ENCODE data around the gene FGD4. TPM values are rescaled to one million over a fixed set of nuclear protein-coding genes. Genes with fewer than 3 reads are reported as not detected.

Gene FGD4
- total and polyA plus RNA-seq, 9 of the 15 experiments (the other 6 are each of a cell fraction or from before 2014, with no cell fraction given) = 0.05 to 0.51 (median 0.27) TPM

DNA sequence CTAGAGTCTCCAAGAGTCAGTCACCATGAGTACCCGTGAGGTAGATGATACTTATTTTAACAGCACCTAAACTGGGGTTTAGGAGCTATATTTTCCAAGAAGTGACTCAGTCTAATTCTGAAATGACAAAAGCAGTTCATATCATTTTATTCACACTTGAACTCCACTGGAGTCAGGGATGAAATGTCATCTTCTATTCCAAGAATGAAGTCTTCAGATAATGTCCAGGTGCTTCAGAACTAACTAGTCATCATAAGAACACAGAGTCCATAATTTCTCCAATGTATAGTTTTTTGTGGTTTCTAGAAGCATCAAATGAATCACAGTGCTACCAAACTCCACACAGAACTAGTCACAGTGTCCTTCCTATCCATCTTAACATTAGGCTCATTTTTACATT, 293.0 kb downstream of the FGD4 start:
- peaks cover 6 to 8% of the 10 kb centered on the region in 2 experiments; a peak in 2 of 5 replicates for H3K4me1 ChIP-seq (replicated peaks in 1 of 2; ENCODE audit: control insufficient read depth in 2 of 2, insufficient read depth in 2 of 2, low read length in 2 of 2)
- no peaks in the 10 kb centered on the region for H3K27me3 ChIP-seq (ENCODE audit: control insufficient read depth in 2 of 2, insufficient read depth in 2 of 2, low read length in 2 of 2)
- intact Hi-C loops (cut with micrococcal nuclease) (no loop called here), in situ Hi-C loops (cut with MboI) (no loop called here)
- no TSS peak for BruUV-seq (replicated peaks)
- H3K9ac ChIP-seq (ENCODE audit: insufficient read depth in 1 of 2, low read depth in 2 of 2, low read length in 2 of 2) = no peak overlapping the region
- peaks cover 12% of the 10 kb centered on the region for H3K36me3 ChIP-seq (ENCODE audit: control insufficient read depth, insufficient read depth, low read length)
- H3K79me2 ChIP-seq (ENCODE audit: control insufficient read depth, insufficient read depth, low read length) = peaks cover 97% of the 10 kb centered on the region
- TF ChIP-seq PHTF2 (CRISPR knock-in tag; IDR thresholded peaks at IDR 0.05) = no peak
- no peak for TF ChIP-seq MCM7 (IDR thresholded peaks at IDR 0.05)
- no peak for TF ChIP-seq CHD2 (IDR thresholded peaks at IDR 0.05; ENCODE audit: low read depth, low read length)
- TF ChIP-seq CBX1 (IDR thresholded peaks at IDR 0.05; ENCODE audit: low read depth) = no peak
- TF ChIP-seq, protein P1, sequence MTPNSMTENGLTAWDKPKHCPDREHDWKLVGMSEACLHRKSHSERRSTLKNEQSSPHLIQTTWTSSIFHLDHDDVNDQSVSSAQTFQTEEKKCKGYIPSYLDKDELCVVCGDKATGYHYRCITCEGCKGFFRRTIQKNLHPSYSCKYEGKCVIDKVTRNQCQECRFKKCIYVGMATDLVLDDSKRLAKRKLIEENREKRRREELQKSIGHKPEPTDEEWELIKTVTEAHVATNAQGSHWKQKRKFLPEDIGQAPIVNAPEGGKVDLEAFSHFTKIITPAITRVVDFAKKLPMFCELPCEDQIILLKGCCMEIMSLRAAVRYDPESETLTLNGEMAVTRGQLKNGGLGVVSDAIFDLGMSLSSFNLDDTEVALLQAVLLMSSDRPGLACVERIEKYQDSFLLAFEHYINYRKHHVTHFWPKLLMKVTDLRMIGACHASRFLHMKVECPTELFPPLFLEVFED (CRISPR knock-in tag; conservative IDR thresholded peaks at IDR 0.05) = no peak
- TF ChIP-seq DDX20 (tag; IDR thresholded peaks at IDR 0.05; ENCODE audit: low read depth) = no peak
- no peak for TF ChIP-seq NCOA4 (IDR thresholded peaks at IDR 0.05; ENCODE audit: partially characterized antibody)
- TF ChIP-seq BDP1 (IDR thresholded peaks at IDR 0.05; ENCODE audit: insufficient read depth, insufficient read length) = no peak
- TF ChIP-seq PCBP1 (IDR thresholded peaks at IDR 0.05; ENCODE audit: low read depth, low read length, poor library complexity, severe bottlenecking) = no peak
- TF ChIP-seq, protein P2, sequence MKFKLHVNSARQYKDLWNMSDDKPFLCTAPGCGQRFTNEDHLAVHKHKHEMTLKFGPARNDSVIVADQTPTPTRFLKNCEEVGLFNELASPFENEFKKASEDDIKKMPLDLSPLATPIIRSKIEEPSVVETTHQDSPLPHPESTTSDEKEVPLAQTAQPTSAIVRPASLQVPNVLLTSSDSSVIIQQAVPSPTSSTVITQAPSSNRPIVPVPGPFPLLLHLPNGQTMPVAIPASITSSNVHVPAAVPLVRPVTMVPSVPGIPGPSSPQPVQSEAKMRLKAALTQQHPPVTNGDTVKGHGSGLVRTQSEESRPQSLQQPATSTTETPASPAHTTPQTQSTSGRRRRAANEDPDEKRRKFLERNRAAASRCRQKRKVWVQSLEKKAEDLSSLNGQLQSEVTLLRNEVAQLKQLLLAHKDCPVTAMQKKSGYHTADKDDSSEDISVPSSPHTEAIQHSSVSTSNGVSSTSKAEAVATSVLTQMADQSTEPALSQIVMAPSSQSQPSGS (CRISPR knock-in tag; IDR thresholded peaks at IDR 0.05) = no peak
- no peak for TF ChIP-seq NCOA1 (IDR thresholded peaks at IDR 0.05; ENCODE audit: low read depth)
- no peak for TF ChIP-seq NR3C1 (CRISPR knock-in tag; IDR thresholded peaks at IDR 0.05)
- no peak for TF ChIP-seq ZFX (CRISPR knock-in tag; IDR thresholded peaks at IDR 0.05)
- no peak for TF ChIP-seq KAT7 (CRISPR knock-in tag; IDR thresholded peaks at IDR 0.05; ENCODE audit: borderline replicate concordance)
- no peak for TF ChIP-seq GABPB1 (CRISPR knock-in tag; IDR thresholded peaks at IDR 0.05)
- TF ChIP-seq PHF8 (IDR thresholded peaks at IDR 0.05; ENCODE audit: borderline replicate concordance, low read length) = no peak
- no peak for TF ChIP-seq EGR1 (conservative IDR thresholded peaks at IDR 0.05)
- no peaks in the 10 kb centered on the region for H3K9me3 ChIP-seq (replicated peaks; ENCODE audit: control insufficient read depth, insufficient read depth, low read depth, low read length)
- no peaks in the 10 kb centered on the region for H4K20me1 ChIP-seq (replicated peaks; ENCODE audit: control insufficient read depth, insufficient read depth, low read length)
- POLR2A ChIA-PET = no interaction called here
- DNase-seq (ENCODE audit: extremely low read depth in 1 of 4, low spot score in 3 of 4) = no peak
- no peak overlapping the region for H3K27ac ChIP-seq (ENCODE audit: extremely low read depth, low read depth, low read length)
- H2AFZ ChIP-seq (ENCODE audit: low read depth, low read length) = no peak overlapping the region
- WGBS (ENCODE audit: insufficient coverage, low coverage, missing lambda C conversion rate) = 42% methylated on average over 1 of the region's 1 CpG
- H3K4me2 ChIP-seq (ENCODE audit: insufficient read depth, low read length) = no peak overlapping the region
- no peak for ATAC-seq
- CTCF ChIA-PET (ENCODE audit: low intra/inter-chr PET ratio) = no interaction called here
- FAIRE-seq = no peak
- H3K9me1 ChIP-seq (ENCODE audit: control insufficient read depth, insufficient read depth, low read length) = no peaks in the 10 kb centered on the region
- H3K4me3 ChIP-seq = no peak overlapping the region

All from K562 (cell line).